ENCODE data around the gene ONECUT2.

The ONECUT2 gene

DNA sequence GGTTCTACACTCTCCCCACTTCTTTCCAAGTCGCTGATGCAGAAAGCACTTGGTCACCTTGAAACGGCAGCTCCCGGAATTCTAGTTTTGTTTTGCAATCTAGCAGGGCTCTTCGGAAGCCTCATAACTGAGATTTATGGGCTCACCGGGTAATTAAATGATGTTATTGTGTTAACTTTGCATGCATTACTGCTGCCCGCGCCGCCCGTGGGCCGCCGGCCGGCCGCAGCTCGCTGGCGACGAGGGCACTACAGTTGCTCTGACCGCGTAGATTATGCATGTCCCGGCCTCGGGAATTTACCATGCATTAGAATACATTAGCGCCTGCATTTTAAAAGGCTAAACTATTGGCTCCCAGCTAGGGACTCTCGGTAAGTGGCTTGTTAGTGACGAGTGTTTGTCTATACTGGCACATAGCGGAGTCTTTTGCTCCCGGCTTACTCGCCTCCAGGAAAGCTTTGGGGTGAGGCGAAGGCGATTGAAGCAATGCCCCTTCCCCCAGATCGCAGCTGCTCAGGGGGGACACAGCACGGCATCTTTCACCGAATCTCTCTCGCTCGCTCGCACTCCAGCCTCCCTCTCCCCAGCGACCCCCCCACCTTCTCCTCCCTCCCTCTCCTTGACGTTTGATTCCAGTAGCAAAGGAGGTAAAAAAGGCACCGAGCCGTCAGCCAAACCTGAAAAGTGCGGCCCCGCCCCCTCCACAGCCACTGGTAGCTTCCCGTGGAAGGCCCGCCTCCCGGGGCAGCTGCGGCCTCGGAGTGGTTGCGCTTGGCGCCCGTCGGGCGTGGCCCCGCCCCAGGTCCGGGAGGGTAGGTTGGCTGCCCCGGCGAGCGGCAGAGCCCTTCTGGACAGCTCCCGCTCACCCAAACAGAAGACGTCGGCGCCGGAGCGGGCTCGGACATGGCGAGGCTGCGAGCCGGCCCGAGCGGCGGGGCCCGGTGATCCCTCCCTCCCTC, at the start of gene ONECUT2:
TSS of gene ONECUT2 (plus strand) at position 839 of the 959 bp plus-strand sequence. CDS start 343 bp downstream, outside the sequence.
- TF ChIP-seq, protein P1, sequence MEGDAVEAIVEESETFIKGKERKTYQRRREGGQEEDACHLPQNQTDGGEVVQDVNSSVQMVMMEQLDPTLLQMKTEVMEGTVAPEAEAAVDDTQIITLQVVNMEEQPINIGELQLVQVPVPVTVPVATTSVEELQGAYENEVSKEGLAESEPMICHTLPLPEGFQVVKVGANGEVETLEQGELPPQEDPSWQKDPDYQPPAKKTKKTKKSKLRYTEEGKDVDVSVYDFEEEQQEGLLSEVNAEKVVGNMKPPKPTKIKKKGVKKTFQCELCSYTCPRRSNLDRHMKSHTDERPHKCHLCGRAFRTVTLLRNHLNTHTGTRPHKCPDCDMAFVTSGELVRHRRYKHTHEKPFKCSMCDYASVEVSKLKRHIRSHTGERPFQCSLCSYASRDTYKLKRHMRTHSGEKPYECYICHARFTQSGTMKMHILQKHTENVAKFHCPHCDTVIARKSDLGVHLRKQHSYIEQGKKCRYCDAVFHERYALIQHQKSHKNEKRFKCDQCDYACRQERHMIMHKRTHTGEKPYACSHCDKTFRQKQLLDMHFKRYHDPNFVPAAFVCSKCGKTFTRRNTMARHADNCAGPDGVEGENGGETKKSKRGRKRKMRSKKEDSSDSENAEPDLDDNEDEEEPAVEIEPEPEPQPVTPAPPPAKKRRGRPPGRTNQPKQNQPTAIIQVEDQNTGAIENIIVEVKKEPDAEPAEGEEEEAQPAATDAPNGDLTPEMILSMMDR (IDR thresholded peaks at IDR 0.05), result no peak

DNA sequence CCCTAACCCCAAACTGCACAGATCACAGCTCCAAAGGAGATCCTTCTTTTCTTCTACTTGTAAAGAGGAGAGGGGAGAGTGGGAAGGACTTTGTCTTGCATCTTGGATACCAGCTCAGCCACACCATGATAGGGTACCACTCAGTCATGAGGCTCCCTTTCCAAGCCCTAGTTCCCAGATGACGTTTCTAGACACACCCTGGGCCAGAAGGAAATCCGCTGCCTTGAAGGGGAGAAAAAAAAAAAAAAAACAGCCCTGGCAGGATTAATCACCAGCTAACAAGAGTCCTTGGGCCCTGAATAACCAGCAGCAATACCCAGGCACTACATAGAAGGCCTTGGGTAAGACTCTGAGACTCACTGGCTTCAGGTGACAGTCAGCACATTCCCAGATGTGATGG, 45.9 kb upstream of the ONECUT2 start:
- TF ChIP-seq, protein P1 (IDR thresholded peaks at IDR 0.05), result no peak

DNA sequence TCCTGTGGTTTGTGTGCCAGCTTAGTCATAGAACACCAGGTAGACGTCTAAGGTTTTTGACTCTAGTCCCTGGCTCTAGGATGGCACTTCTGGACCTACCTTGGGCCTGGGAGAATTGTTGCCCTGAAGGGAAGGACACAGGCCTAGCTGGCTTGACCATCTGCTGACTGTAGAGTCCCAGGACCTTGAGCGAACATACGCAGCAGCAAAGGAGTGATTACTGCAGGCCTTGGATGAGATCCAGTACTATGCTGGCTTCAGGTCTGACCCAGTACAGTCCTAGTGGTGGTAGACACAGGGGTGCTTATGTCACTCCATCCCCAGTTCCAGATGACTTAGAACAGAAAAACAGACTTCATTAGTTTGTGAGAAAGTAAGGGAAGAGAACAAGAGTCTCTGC, 45.1 kb upstream of the ONECUT2 start:
- TF ChIP-seq, protein P1 (IDR thresholded peaks at IDR 0.05), result no peak

DNA sequence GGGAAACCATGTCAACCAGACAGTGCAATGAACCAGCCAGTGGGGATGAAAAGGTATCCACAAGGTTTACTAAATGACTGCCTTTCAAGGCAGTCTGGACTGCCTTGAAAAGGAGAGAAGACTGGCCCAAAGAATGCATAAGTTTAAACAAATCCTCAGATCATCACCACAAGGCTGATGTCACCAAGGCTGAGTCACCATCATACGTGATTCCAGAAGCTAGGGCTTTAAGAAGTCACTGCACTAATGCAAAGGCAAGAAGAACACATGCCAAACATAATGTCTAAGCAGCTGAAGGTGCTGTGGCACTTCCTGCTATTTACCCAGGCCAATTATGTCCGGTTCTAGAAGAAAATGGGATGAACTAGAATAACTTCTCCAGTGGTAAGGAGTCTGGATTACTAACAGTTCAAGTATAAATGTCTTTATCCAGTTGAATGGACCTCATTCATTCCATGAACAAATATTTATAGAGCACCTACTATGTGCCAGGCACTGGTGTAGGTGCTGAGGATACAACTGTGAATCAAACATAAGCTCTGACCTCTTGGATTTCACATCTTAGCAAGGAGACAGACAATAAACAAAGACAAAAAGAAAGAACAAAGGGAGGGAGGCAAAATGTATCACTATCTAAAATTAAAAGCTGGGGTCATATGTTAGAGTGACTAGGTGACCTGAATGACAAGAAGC, 37.6 kb upstream of the ONECUT2 start:
- TF ChIP-seq, protein P1 (IDR thresholded peaks at IDR 0.05), result no peak

DNA sequence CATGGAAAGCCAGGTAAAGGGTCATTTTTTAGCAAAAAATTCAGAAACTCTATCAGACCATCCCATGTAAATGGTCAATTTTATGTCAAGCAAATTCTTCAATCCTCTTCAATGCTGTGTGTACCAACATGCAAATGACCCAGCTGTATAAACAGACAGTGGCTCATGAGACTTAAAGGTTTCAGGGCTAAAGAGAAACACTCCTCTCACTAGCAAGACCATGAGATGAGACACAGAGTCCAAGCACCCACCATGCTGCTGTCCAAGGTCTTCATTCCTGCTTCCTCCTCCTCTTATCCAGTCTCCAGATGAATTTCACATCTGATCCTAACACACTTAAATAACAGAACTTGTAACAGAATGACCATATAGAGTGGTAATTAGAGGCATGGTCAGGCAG, 30.8 kb upstream of the ONECUT2 start:
- TF ChIP-seq, protein P1 (IDR thresholded peaks at IDR 0.05), result no peak

DNA sequence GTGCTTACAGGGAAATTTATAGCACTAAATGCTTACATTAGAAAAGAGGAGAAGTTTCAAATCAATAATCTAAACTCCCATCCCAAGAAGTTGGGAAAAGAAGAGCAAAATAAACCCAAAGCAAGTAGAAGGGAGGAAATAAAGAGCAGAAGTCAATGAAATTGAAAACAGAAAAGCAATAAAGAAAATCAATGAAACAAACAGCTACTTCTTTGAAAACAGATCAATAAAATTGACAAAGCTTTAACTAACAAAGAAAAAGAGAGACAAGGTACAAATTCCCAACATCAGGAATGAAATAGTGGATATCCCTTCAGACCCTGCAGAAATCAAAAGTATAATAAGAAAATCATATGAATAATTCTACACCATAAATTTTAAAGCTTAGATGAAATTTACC, 25.5 kb upstream of the ONECUT2 start:
- TF ChIP-seq, protein P1 (IDR thresholded peaks at IDR 0.05), result no peak

DNA sequence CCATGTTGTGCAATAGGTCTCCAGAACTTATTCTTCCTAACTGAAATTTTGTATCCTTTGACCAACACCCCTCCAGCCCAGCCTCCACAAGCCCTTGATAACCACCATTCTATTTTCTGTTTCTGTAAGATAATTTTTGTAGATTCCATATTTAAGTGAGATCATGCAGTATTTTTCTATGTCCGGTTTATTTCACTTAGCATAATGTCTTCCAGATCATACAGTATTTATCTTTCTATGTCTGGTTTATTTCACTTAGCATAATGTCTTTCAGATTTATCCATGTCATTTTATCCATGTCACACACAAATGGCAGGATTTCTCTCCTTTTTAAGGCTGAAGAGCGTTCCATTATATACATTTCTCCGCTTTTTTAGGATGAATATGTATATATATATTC, 24.4 kb upstream of the ONECUT2 start:
- TF ChIP-seq, protein P1 (IDR thresholded peaks at IDR 0.05), result no peak

All from LNCAP (cell line).